Measurements from ENCODE around the gene EIF2S2.

Gene EIF2S2

GRCh38 chr20:34115232-34115631, 3.2 kb upstream of the EIF2S2 start:
- no peak for DNase-seq

- no peak for DNase-seq
These were observed 2.8 kb upstream of the EIF2S2 start for GRCh38 chr20:34114809-34115208.

GRCh38 chr20:34112600-34113101, 608 bp upstream of the EIF2S2 start:
- DNase-seq = no peak

GRCh38 chr20:34110745-34111641, 1.1 kb downstream of the EIF2S2 start:
- no peak for DNase-seq

- no peak for DNase-seq
These were observed 1.9 kb downstream of the EIF2S2 start for GRCh38 chr20:34110025-34110744.

GRCh38 chr20:34109442-34109841, 2.6 kb downstream of the EIF2S2 start:
- no peak for DNase-seq

GRCh38 chr20:34108616-34109174, 3.3 kb downstream of the EIF2S2 start:
- no peak for DNase-seq

- no peak for DNase-seq
These were observed 5.9 kb downstream of the EIF2S2 start for GRCh38 chr20:34105978-34106675.

GRCh38 chr20:34104059-34104458, 8.0 kb downstream of the EIF2S2 start:
- no peak for DNase-seq

GRCh38 chr20:34102342-34102741, 9.7 kb downstream of the EIF2S2 start:
- no peak for DNase-seq

GRCh38 chr20:34100576-34100975, 11.5 kb downstream of the EIF2S2 start:
- DNase-seq = no peak

GRCh38 chr20:34099675-34100074, 12.4 kb downstream of the EIF2S2 start:
- no peak for DNase-seq

GRCh38 chr20:34098570-34098969, 13.5 kb downstream of the EIF2S2 start:
- DNase-seq = no peak

- no peak for DNase-seq
These were observed 15.2 kb downstream of the EIF2S2 start for GRCh38 chr20:34096699-34097444.

GRCh38 chr20:34095825-34096224, 16.2 kb downstream of the EIF2S2 start:
- no peak for DNase-seq

- no peak for DNase-seq
These were observed 18.1 kb downstream of the EIF2S2 start for GRCh38 chr20:34093895-34094294.

GRCh38 chr20:34091637-34092200, 20.3 kb downstream of the EIF2S2 start:
- no peak for DNase-seq

GRCh38 chr20:34090645-34091044, 21.4 kb downstream of the EIF2S2 start:
- DNase-seq = no peak

GRCh38 chr20:34089655-34090345, 22.2 kb downstream of the EIF2S2 start:
- no peak for DNase-seq

- DNase-seq = no peak
These were observed 22.9 kb downstream of the EIF2S2 start for GRCh38 chr20:34089175-34089479.

Data from effector CD4-positive, alpha-beta T cell (primary cell).